ENCODE results near the gene ZNF841. TPM values are rescaled to one million over a fixed set of nuclear protein-coding genes. Genes with fewer than 3 reads are reported as not detected.

ZNF841 gene
- polyA plus RNA-seq, 1 of the 3 experiments (the other 2 are of a cell fraction) = 3.8 TPM

GRCh38 chr19:52022193-52022592 is 73.4 kb downstream of the ZNF841 start:
- Histone ChIP-seq H4K20me1 (ENCODE audit: insufficient read depth) (no peaks in the 10 kb centered on the region), H3K79me2 (ENCODE audit: insufficient read depth) (peaks cover 16% of the 10 kb centered on the region), H3K4me2 (no peak overlapping the region), H3K9me3 (no peaks in the 10 kb centered on the region; the same call in 1 of the 2 replicates), H3K27ac (ENCODE audit: low read depth in 2 of 2, low read length in 1 of 2) (no peak overlapping the region), H2AFZ (ENCODE audit: low read depth) (no peak overlapping the region), H3K36me3 (replicated peaks in 1 of 2; ENCODE audit: control insufficient read depth in 1 of 2, insufficient read depth in 2 of 2, low read length in 1 of 2) (peaks cover 76 to 84% of the 10 kb centered on the region in 2 experiments), H3K27me3 (ENCODE audit: insufficient read depth) (no peaks in the 10 kb centered on the region), H3K4me1 (ENCODE audit: control insufficient read depth in 1 of 2, insufficient read depth in 2 of 2, low read depth in 1 of 2, low read length in 1 of 2) (no peaks in the 10 kb centered on the region), H3F3A (replicated peaks; ENCODE audit: insufficient read depth) (no peaks in the 10 kb centered on the region), H3K9me2 (no peaks in the 10 kb centered on the region), H3K9ac (no peak overlapping the region), H3K4me3 (ENCODE audit: low read depth in 2 of 2, low read length in 1 of 2) (no peak overlapping the region; a peak in 1 of 4 replicates)
- CTCF ChIA-PET = no interaction called here
- 92% methylated on average over 15 of the region's 15 CpGs for WGBS (ENCODE audit: low lambda C conversion rate)
- POLR2A ChIA-PET = no interaction called here
- DNase-seq = no peak
- no peak for TF ChIP-seq CHD2 (IDR thresholded peaks at IDR 0.05; ENCODE audit: low read length, partially characterized antibody)
- TF ChIP-seq MAX (IDR thresholded peaks at IDR 0.05; ENCODE audit: low read depth) = no peak
- no peak for TF ChIP-seq GATA2 (CRISPR knock-in tag; IDR thresholded peaks at IDR 0.05)
- TF ChIP-seq USF1 (IDR thresholded peaks at IDR 0.05; ENCODE audit: borderline replicate concordance, low read depth) = no peak
- TF ChIP-seq FOSL2 (IDR thresholded peaks at IDR 0.05; ENCODE audit: borderline replicate concordance, low read depth) = no peak
- no peak for TF ChIP-seq ZBTB33 (IDR thresholded peaks at IDR 0.05; ENCODE audit: borderline replicate concordance, low read depth)
- TF ChIP-seq USF2 (IDR thresholded peaks at IDR 0.05; ENCODE audit: borderline replicate concordance, low read depth, low read length) = no peak

- 93% methylated on average over 4 of the region's 4 CpGs for WGBS (ENCODE audit: low lambda C conversion rate)
- H3K9ac ChIP-seq = no peak overlapping the region
- H3F3A ChIP-seq (replicated peaks; ENCODE audit: insufficient read depth) = no peaks in the 10 kb centered on the region
- H3K9me2 ChIP-seq = no peaks in the 10 kb centered on the region
- no peak overlapping the region; a peak in 1 of 4 replicates for H3K4me3 ChIP-seq (ENCODE audit: low read depth in 2 of 2, low read length in 1 of 2)
- H3K9me3 ChIP-seq = no peaks in the 10 kb centered on the region; the same call in 1 of the 2 replicates
- H3K4me1 ChIP-seq (ENCODE audit: control insufficient read depth in 1 of 2, insufficient read depth in 2 of 2, low read depth in 1 of 2, low read length in 1 of 2) = no peaks in the 10 kb centered on the region
- POLR2A ChIA-PET = no interaction called here
- peaks cover 88 to 95% of the 10 kb centered on the region in 2 experiments for H3K36me3 ChIP-seq (replicated peaks in 1 of 2; ENCODE audit: control insufficient read depth in 1 of 2, insufficient read depth in 2 of 2, low read length in 1 of 2)
- peaks cover 6% of the 10 kb centered on the region; the same call in 1 of the 2 replicates for H3K79me2 ChIP-seq (ENCODE audit: insufficient read depth)
- TF ChIP-seq ZBTB33 (IDR thresholded peaks at IDR 0.05; ENCODE audit: borderline replicate concordance, low read depth) (no peak), REST (IDR thresholded peaks at IDR 0.05; ENCODE audit: low read depth, low read length) (no peak), USF2 (IDR thresholded peaks at IDR 0.05; ENCODE audit: borderline replicate concordance, low read depth, low read length) (no peak), MAX (IDR thresholded peaks at IDR 0.05; ENCODE audit: low read depth) (no peak), NFIC (IDR thresholded peaks at IDR 0.05; ENCODE audit: borderline replicate concordance) (no peak), FOSL2 (IDR thresholded peaks at IDR 0.05; ENCODE audit: borderline replicate concordance, low read depth) (no peak)
- no peak overlapping the region for H3K4me2 ChIP-seq
- CTCF ChIA-PET = no interaction called here
- no peaks in the 10 kb centered on the region for H4K20me1 ChIP-seq (ENCODE audit: insufficient read depth)
- no peak for DNase-seq
- no peaks in the 10 kb centered on the region for H3K27me3 ChIP-seq (ENCODE audit: insufficient read depth)
- no peak overlapping the region for H3K27ac ChIP-seq (ENCODE audit: low read depth in 2 of 2, low read length in 1 of 2)
- H2AFZ ChIP-seq (ENCODE audit: low read depth) = no peak overlapping the region
Measured at GRCh38 chr19:52020506-52020905, 75.1 kb downstream of the ZNF841 start.

All from SK-N-SH (cell line).